Chondrocyte (in vitro differentiated cells): ENCODE data around the gene TDP2. TPM values are rescaled to one million over a fixed set of nuclear protein-coding genes. Genes with fewer than 3 reads are reported as not detected.

ENCODE experiments used
- DNase-seq: peaks from one replicate; pipeline ENCODE4 v3.0.0; 2021; ENCODE audit warnings: mixed read lengths, low spot score
- H3K27ac Mint-ChIP-seq: one replicate; pipeline ENCODE4 v1.8.0; 2021; ENCODE audit warnings: mild to moderate bottlenecking, moderate library complexity, mixed read lengths; ENCODE audit not compliant: unreplicated experiment
- H3K27me3 Mint-ChIP-seq: 2 replicates; pipeline ENCODE4 v1.8.0; 2021; ENCODE audit warnings: low read depth, mixed read lengths
- H3K36me3 Mint-ChIP-seq: 2 replicates; pipeline ENCODE4 v1.8.0; 2021; ENCODE audit warnings: low read depth, mixed read lengths
- H3K4me1 Mint-ChIP-seq: 2 replicates; pipeline ENCODE4 v1.8.0; 2021; ENCODE audit warnings: low read depth, mild to moderate bottlenecking, mixed read lengths
- H3K4me3 Mint-ChIP-seq: one replicate; pipeline ENCODE4 v1.8.0; 2021; ENCODE audit warnings: mild to moderate bottlenecking, moderate library complexity, mixed read lengths; ENCODE audit not compliant: unreplicated experiment
- H3K9me3 Mint-ChIP-seq: 2 replicates; pipeline ENCODE4 v1.8.0; 2021; ENCODE audit warnings: low read depth, mixed read lengths
- CTCF ChIP-seq: fragments of 200-600 bp; sonication (generic); IDR thresholded peaks from 2 replicates; pipeline ENCODE4 v1.5.0; 2021; ENCODE audit warnings: antibody characterized with exemption, mild to moderate bottlenecking, moderate library complexity
- total RNA-seq: library from RNA; stranded (reverse); gene quantifications from 3 replicates; pipeline ENCODE4 v1.2.1, GENCODE V29; 2021

TDP2 gene
- total RNA-seq, 1 donor from 2014 or later, result 23.4 TPM

GRCh38 chr6:24649691-24650090 is 17.0 kb downstream of the TDP2 start:
- H3K9me3 Mint-ChIP-seq, result no peaks in the 10 kb centered on the region
- no peak for DNase-seq
- TF ChIP-seq CTCF, result no peak
- H3K27me3 Mint-ChIP-seq, result no peaks in the 10 kb centered on the region
- peaks cover 15% of the 10 kb centered on the region for H3K36me3 Mint-ChIP-seq
- peaks cover 13% of the 10 kb centered on the region for H3K4me1 Mint-ChIP-seq
- H3K4me3 Mint-ChIP-seq, result no peak overlapping the region
- no peak overlapping the region for H3K27ac Mint-ChIP-seq

GRCh38 chr6:24648276-24648675 is 18.4 kb downstream of the TDP2 start:
- peaks cover 13% of the 10 kb centered on the region for H3K4me1 Mint-ChIP-seq
- peaks cover 5% of the 10 kb centered on the region for H3K27me3 Mint-ChIP-seq
- no peak for TF ChIP-seq CTCF
- peaks cover 11% of the 10 kb centered on the region for H3K36me3 Mint-ChIP-seq
- H3K4me3 Mint-ChIP-seq, result no peak overlapping the region
- H3K9me3 Mint-ChIP-seq, result no peaks in the 10 kb centered on the region
- H3K27ac Mint-ChIP-seq, result no peak overlapping the region
- no peak for DNase-seq

- H3K4me1 Mint-ChIP-seq, result peaks cover 13% of the 10 kb centered on the region
- no peak for DNase-seq
- peak overlapping the region; percentile 75 for H3K4me3 Mint-ChIP-seq
- H3K27me3 Mint-ChIP-seq, result peaks cover 5% of the 10 kb centered on the region
- H3K27ac Mint-ChIP-seq, result no peak overlapping the region
- H3K36me3 Mint-ChIP-seq, result peaks cover 2% of the 10 kb centered on the region
- H3K9me3 Mint-ChIP-seq, result no peaks in the 10 kb centered on the region
- TF ChIP-seq CTCF, result no peak
Observed at GRCh38 chr6:24646771-24647170, 19.9 kb downstream of the TDP2 start.

- H3K27me3 Mint-ChIP-seq, result peaks cover 9% of the 10 kb centered on the region
- no peak for TF ChIP-seq CTCF
- H3K9me3 Mint-ChIP-seq, result no peaks in the 10 kb centered on the region
- H3K36me3 Mint-ChIP-seq, result no peaks in the 10 kb centered on the region
- no peak overlapping the region for H3K4me3 Mint-ChIP-seq
- H3K27ac Mint-ChIP-seq, result no peak overlapping the region
- peaks cover 13% of the 10 kb centered on the region for H3K4me1 Mint-ChIP-seq
- no peak for DNase-seq
Observed at GRCh38 chr6:24644377-24644776, 22.3 kb downstream of the TDP2 start.

- Mint-ChIP-seq H3K4me1 (peaks cover 13% of the 10 kb centered on the region), H3K4me3 (no peak overlapping the region), H3K9me3 (peaks cover 2% of the 10 kb centered on the region), H3K27ac (no peak overlapping the region), H3K27me3 (peaks cover 9% of the 10 kb centered on the region), H3K36me3 (no peaks in the 10 kb centered on the region)
- DNase-seq, result no peak
- no peak for TF ChIP-seq CTCF
Observed at GRCh38 chr6:24643920-24644319, 22.8 kb downstream of the TDP2 start.
